ENCODE data around the gene ZDHHC11B.

ZDHHC11B gene

GRCh38 chr5:665956-666711, 118.4 kb downstream of the ZDHHC11B start:
- peaks cover 61% of the 10 kb centered on the region for H3K36me3 ChIP-seq
- no peak for TF ChIP-seq CTCF (IDR thresholded peaks at IDR 0.05; ENCODE audit: low read depth, low read length)

GRCh38 chr5:665541-665955, 119.0 kb downstream of the ZDHHC11B start:
- Histone ChIP-seq H3K36me3 (peaks cover 65% of the 10 kb centered on the region), H3K27ac (no peak overlapping the region), H3K27me3 (ENCODE audit: insufficient read depth, low read depth, severe bottlenecking) (no peaks in the 10 kb centered on the region), H3K9me3 (ENCODE audit: severe bottlenecking) (no peaks in the 10 kb centered on the region), H3K4me3 (ENCODE audit: low read depth, low read length) (no peak overlapping the region)
- DNase-seq, result peak; percentile 64
- TF ChIP-seq CTCF (IDR thresholded peaks at IDR 0.05; ENCODE audit: low read depth, low read length), result no peak

More at GRCh38 chr5:665956-666711, 118.4 kb downstream of the ZDHHC11B start:
- H3K27ac ChIP-seq, result no peak overlapping the region
- DNase-seq, result no peak
- no peaks in the 10 kb centered on the region for H3K27me3 ChIP-seq (ENCODE audit: insufficient read depth, low read depth, severe bottlenecking)
- H3K4me3 ChIP-seq (ENCODE audit: low read depth, low read length), result no peak overlapping the region
- no peaks in the 10 kb centered on the region for H3K9me3 ChIP-seq (ENCODE audit: severe bottlenecking)

- H3K36me3 ChIP-seq, result peaks cover 71% of the 10 kb centered on the region
- no peak for TF ChIP-seq CTCF (IDR thresholded peaks at IDR 0.05; ENCODE audit: low read depth, low read length)
- no peak for DNase-seq
- H3K27me3 ChIP-seq (ENCODE audit: insufficient read depth, low read depth, severe bottlenecking), result no peaks in the 10 kb centered on the region
- H3K27ac ChIP-seq, result no peak overlapping the region
- no peak overlapping the region for H3K4me3 ChIP-seq (ENCODE audit: low read depth, low read length)
- H3K9me3 ChIP-seq (ENCODE audit: severe bottlenecking), result no peaks in the 10 kb centered on the region
Observed at GRCh38 chr5:664994-665360, 119.6 kb downstream of the ZDHHC11B start.

- no peak for DNase-seq
- H3K4me3 ChIP-seq (ENCODE audit: low read depth, low read length), result no peak overlapping the region
- no peak overlapping the region for H3K27ac ChIP-seq
- TF ChIP-seq CTCF (IDR thresholded peaks at IDR 0.05; ENCODE audit: low read depth, low read length), result no peak
- no peaks in the 10 kb centered on the region for H3K9me3 ChIP-seq (ENCODE audit: severe bottlenecking)
- peaks cover 76% of the 10 kb centered on the region for H3K36me3 ChIP-seq
- no peaks in the 10 kb centered on the region for H3K27me3 ChIP-seq (ENCODE audit: insufficient read depth, low read depth, severe bottlenecking)
Observed at GRCh38 chr5:664343-664993, 120.1 kb downstream of the ZDHHC11B start.

- Histone ChIP-seq H3K27me3 (ENCODE audit: insufficient read depth, low read depth, severe bottlenecking) (no peaks in the 10 kb centered on the region), H3K27ac (no peak overlapping the region), H3K36me3 (peaks cover 81% of the 10 kb centered on the region), H3K9me3 (ENCODE audit: severe bottlenecking) (no peaks in the 10 kb centered on the region), H3K4me3 (ENCODE audit: low read depth, low read length) (no peak overlapping the region)
- TF ChIP-seq CTCF (IDR thresholded peaks at IDR 0.05; ENCODE audit: low read depth, low read length), result no peak
- no peak for DNase-seq
Observed at GRCh38 chr5:663436-664342, 120.8 kb downstream of the ZDHHC11B start.

Data from WERI-Rb-1 (cell line).